ENCODE measurements around the gene DDHD1. TPM values are rescaled to one million over a fixed set of nuclear protein-coding genes. Genes with fewer than 3 reads are reported as not detected.
"Not testable (repeated sequence)": the region's sequence is repeated elsewhere in the genome, so short reads cannot be mapped to it uniquely, and the experiment has no call there.

DDHD1 gene
- total RNA-seq, 1 donor from 2014 or later = 6.3 TPM

DNA sequence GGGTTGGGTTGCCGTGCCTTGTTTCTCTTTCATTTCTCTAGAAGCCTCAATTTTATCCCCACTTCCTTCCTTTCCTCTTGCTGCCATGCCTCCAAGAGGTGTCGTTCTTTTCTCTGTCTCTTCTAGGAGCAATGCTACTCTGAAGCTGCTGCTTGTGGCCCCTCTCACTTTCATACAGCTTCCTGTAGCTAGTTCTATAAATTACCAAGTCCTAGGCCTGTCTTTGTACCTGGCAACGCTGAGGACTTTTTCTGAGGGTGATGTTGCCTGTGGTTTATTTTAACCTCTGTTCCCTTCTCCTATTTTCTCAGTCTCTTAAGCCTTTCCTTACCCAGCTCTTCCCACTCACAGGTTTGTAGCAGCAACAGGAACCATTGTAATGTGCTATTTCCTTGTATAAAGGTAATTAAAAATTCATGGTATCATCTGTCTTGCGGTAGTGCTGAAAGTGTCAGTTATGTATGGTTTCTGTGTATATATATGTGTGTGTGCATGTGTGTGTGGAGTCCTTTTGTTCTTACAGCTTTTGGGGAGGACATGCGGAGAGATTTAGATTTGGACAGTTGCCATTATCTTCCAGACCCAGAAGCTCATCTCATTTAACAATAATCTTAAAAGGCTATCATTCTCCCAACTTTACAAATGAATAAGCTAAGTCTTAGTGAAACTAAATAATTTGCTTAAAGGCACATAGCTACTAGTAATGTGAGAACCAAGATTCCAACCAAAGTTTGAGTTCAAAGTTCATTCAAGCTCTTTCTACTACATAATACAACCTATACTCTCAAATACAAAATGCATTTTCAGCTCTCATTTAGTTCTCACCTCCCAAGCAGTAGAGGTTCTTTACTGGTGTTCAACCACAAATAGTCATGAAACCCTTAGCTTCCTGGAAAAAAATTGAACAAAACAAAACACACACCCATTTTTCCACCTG lies 43.8 kb downstream of the DDHD1 start:
- DNase-seq (ENCODE audit: low read depth in 2 of 2) = no peak

DNA sequence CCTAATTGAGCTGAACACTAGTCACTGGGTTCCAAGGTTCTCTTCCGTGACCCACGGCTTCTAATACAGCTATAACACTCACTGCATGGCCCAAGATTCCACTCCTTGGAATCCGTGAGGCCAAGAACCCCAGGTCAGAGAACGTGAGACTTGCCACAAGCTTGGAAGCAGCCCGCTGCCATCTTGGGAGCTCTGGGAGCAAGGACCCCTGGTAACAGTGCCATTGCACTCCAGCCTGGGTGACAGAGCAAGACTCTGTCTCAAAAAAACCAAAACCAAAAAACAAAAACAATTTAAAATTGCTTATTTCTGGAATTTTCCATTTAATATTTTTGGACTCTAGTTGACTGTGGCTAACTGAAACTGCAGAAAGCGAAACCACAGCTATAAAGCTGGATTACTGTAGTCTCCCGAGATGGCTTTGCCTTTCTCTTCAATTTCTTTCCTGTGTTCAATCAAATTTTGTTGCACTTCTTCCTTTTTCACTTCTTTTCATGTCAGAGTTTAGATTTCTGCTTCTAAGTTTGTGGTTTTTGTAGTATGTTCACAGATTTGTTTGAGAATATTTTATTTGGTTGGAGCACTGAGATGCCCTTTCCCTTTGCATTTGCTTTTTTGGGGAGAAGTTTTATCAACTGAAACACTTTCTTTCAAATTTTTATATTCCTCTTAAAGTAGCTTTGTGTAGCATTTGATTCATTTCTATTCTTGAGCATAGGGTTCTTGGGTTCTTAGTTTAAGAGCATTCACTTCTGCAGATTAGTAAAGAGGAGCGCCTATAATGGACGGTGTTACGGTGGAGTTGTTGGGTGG lies 44.6 kb downstream of the DDHD1 start:
- DNase-seq (ENCODE audit: low read depth in 2 of 2) = no peak

DNA sequence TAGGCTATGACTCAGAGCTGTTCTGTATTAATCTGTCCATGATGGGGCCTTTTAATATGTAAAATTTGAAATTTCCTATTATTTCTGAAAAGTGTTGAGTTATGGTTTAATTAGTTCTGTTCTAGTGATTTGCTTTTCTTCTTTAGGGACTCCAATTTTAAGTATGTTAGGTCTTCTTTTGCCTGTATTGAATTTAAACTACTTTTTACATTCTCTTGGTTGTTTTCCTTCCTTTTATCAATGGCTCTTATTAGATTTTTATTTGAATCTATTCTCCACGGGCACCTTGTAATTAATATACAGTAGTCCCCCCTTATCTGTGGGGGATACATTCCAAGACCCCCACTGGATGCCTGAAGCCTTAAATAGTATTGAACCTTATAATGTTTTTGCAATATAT lies 46.4 kb downstream of the DDHD1 start:
- no peak for DNase-seq (ENCODE audit: low read depth in 2 of 2)

DNA sequence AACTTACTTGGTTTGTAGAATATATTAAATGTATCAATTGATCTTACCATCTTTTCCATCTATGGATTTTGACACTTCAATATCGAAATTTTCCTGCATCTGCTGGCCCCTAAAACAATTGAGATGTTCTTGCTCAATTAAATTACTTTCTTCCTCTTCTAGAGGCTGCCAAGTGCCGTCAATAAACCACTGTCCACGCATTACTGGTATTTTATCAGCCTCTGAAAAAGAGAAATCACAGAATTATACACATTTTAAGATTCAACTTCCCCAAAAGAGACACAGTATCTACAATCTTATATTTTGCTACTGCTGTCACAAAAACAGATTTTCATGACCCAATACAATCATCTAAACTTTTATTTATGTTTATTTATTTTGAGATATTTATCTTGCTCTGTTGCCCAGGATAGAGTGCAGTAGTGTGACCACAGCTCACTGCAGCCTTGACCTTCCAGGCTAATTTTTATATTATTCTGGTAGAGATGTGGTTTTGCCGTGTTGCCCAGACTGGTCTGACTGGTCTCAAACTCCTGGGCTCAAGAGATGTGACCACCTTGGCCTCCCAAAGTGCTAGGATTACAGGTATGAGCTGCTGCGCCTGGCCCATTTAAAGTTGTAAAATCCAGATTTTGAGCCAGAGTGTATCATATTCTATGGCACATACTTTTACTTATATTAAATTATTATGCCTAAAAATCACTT lies 49.3 kb downstream of the DDHD1 start:
- DNase-seq (ENCODE audit: low read depth in 2 of 2) = no peak

DNA sequence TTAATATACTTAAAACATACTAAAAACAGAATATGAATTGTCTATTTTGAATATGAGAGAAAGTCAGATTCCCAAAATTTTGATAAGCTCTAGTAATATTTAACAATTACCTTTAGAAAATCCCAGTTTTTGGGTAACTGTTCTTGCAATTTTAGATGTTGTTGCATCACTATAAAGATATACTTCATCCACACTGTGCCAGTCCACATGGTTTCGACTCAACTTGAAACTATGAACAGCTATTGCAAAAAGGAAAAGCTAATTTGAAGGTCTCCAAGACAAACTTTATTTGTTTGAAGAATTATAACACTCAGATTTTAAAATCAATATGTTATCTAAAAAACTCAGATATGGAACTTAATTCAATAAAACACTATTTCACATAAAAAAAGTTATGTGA lies 59.9 kb downstream of the DDHD1 start:
- DNase-seq (ENCODE audit: low read depth in 2 of 2) = no peak

DNA sequence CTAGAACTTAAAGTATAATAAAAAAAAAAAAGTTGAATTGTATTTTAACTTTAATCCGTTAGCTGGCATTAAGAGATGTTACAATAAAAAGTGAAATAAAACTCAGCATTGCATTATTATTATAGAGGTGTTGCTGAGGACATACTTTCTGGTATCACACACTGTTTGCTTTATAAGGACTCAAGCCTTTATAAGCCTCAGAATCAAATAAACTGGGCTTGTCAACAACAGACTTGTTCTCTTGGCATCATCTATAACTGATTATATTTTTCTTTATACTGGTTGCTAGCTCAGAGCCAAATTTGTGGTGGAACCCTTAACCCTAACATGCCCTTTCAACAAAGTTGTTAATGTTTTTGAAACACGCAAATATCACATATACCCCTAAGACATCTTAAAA lies 62.3 kb downstream of the DDHD1 start:
- no peak for DNase-seq (ENCODE audit: low read depth in 2 of 2)

DNA sequence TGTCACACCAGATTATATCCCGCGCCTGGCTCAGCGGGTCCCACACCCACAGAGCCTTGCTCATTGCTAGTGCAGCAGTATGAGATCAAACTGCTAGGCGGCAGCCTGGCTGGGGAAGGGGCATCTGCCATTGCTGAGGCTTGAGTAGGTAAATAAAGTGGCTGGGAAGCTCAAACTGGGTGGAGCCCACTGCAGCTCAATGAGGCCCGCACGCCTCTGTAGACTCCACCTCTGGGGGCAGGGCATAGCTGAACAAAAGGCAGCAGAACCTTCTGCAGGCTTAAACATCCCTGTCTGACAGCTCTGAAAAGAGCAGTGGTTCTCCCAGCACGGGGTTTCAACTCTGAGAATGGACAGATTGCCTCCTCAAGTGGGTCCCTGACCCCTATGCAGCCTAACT lies 68.2 kb downstream of the DDHD1 start:
- DNase-seq (ENCODE audit: low read depth in 2 of 2) = not testable (repeated sequence)

DNA sequence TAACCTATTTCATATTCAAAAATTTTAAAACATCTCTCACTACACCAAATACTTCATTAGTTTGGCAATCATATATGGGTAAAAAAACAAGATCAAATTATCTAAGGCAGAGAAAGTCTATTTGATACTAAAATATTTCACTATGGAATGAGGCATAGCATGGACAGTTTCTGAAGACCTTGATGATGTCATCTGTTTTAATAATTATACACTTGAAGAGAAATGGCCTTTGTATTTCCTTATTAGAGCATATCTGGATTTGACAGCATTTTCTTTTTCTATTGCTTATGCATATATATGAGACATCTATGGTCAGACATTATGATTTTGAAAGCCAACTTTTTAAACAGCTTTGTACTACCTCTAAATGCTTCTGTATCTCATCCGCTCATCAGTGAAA lies 88.6 kb downstream of the DDHD1 start:
- no peak for DNase-seq (ENCODE audit: low read depth in 2 of 2)

DNA sequence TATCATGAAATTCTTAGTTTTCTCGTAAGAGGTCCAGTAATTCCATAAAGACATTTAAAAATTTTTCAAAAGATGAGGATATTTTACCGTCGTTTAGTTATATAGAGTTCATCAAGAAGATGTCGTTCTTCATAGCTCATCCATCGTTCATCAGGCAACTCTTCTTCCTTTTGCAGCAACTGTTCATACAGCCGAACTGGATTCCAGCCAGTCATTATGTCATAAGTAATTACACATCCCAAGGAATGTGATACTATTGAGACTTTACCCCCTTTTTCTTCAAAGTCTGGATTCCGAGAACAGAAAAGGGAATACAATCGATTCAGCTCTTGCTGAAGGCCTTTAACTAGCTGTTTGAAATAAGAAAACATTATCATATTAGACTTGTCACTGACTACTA lies 90.3 kb downstream of the DDHD1 start:
- peak in 1 of 2 donors; percentile 28 for DNase-seq (ENCODE audit: low read depth in 2 of 2)

DNA sequence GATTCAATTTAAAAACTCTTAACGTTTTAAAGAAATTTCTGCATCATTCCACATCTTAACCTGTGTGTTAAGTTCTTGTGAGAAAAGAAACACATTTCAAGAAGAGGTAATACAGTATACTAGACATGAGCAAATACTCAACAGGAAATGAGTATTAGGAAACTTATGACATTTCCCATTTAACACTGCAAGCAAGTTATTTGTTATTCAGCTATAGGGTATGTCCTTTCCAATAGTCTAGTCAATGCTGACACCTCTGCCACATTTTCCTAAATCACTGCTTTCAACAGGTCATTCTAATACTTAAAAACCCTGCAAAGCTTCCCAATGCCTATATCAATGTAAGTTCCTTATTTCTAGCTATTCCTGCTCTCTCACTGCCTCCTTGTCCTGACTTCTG lies 93.1 kb downstream of the DDHD1 start:
- peak; percentile 7 to 66 for DNase-seq (ENCODE audit: low read depth in 2 of 2)

DNA sequence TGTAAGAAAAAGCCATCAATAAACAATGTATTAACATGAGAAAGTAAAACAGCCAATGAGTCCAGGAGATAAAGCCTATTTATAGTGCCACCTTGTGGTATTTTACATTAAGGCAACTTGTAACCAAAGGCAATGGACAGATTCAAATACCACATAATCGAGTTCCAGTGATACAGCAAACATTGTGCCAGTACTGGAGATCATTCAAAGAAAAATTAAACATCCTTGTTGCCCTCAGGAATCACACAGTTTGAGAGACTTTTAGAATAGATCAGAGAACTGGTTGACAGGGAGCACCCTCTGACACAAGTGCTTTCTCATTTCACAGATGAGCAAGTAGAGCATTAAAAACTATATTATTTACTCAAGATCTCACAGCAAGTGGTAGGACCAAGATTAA lies 98.1 kb downstream of the DDHD1 start:
- peak; percentile 64 to 72 for DNase-seq (ENCODE audit: low read depth in 2 of 2)

DNA sequence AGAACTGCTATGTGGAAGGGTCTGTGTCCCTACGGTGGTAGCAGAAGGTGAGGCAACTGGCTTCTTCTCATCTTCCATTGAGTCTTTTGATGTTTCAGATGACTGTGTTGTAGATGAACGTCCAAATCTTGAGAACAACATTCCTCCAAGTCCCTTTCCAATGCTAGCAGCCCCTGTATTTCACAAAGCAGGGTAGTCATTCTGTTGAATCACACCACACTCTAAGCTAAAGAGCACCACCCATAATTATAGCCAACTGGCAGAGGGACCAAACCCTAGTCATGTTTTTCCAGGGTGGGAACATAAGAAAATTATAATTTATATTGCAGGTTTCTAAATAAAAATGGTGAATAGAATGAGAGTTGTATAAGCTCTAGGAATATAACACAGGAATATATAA lies 98.7 kb downstream of the DDHD1 start:
- DNase-seq (ENCODE audit: low read depth in 2 of 2) = no peak

DNA sequence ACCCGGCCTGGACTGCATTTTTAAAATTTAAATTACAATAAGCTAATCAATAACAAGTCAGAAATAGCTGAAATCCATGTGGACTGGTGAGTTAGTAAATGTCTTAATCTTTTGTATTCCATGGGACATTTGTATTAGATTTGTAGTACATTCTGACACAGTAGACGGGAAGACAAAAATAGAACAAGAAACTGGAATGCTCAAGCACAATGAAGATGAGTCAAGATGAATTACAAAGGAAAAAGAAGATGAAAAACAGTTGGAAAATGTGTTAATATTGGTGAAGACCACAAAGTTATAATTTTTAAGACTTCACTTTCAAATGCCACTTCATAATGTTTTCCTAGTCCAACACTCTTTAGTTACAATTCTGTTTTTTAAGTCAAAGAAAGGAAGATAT lies 104.5 kb downstream of the DDHD1 start:
- DNase-seq (ENCODE audit: low read depth in 2 of 2) = no peak

DNA sequence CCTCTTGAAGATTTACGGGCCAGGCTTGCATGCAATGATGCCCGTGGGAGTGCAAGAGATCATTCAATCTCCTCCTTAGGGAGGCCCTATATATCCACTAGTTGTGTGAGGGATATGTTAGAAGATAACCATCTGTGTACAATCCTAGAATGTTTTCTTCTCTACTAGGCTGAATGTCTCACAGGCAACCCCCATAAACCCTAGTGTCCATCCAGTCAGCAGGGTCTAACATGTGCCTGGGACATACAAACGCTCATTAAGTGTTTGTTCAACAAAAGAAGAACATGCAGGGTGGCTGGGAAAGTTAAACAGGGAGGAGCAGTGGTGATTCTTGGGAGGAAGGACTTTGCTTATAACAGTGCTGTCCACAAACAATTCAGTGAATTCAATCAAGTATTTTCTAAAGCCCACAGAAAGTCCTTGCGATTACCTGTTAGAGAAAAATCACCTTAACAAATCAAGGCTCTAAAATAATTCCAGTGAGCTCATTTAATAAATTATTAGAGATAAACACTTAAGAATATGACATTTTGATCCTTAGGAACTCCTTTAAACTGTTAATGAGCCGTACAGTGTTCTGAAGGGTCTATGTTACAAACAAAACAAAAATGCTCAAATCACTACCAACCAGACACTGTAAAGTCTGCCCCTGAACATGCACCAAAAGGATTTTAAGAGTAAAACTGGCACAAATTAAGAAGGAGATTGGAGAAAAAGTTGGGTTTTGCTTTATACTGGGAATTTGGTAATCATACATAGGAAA lies 105.6 kb downstream of the DDHD1 start:
- no peak for DNase-seq (ENCODE audit: low read depth in 2 of 2)

DNA sequence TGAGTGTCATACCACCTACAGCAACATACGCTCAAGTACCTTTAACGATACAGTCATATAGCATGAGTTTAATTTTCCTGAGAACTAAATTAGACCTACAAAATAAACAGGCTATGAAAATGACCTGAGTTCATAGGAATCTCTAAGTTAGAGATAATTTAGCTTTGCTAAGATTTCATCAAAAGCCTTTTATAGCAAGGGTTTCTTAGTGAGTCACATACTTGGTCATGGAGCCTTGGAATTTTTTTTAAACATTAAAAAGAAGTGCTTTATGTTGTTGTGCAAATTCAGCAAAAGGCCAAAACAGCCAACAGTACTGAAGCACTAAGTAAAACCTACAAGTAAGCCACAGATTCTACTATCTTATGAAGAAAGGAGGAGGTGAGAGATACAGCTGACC lies 108.6 kb downstream of the DDHD1 start:
- no peak for DNase-seq (ENCODE audit: low read depth in 2 of 2)

DNA sequence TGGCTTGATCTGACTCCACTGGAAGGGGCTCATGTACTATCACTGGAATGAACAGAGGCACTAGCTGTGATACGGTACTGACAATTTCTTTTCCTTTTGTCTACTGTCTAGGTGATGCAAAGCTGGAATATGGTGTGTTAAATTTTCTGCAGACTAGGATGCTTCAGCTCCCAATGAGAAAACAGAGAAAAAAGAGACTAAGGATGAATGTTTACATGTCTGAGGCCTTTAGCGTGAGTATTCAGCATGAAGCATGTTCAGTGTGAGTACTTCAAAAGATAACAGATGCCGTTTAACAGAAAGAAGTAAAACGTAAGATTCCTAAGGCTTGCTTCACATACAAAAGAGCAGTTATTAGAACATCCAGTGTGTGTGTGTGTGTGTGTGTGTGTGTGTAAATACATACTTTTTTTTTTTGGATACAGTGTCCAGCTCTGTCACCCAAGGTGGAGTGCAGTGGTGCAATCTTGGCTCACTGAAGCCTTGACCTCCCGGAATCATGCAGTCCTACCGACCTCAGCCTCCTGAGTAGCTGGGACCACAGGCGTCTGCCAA lies 110.0 kb downstream of the DDHD1 start:
- DNase-seq (ENCODE audit: low read depth in 2 of 2) = peak in 1 of 2 donors; percentile 16

DNA sequence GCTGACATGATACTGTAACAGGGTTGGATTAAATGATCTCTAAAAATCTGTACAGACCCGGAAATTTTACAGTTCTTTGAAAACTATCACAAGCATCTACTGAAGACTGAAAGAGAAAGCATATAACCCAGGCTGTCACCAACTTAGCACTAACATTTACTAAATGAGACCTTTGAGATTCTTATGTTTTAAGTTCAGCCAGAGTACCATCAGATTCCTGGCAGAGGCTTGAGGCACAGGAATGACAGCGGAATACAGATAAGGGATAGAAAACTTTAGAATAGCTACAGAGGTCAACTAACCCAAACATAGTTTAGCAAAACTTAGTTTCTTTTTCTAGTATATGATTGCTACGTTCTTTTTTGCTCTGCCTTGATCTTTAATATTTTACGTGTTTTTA lies 110.6 kb downstream of the DDHD1 start:
- peak; percentile 58 to 75 for DNase-seq (ENCODE audit: low read depth in 2 of 2)

DNA sequence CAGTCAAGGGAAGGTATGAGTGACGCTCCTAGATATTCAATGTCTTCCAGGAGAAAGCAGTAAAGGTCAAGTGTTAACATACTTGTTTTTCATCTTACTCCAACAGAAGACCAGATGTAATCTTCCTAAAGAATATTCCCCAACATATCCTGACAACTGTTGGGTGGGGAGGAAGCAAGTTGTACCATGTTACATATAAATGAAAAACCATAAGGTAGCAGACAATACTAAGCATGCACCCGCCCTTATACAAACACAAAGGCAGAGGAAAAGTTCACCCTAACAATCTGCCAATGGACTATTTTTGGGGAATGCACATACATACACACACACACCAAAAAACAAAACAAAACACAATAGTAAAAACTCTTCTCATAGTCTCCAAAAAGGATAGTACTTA lies 112.1 kb downstream of the DDHD1 start:
- no peak for DNase-seq (ENCODE audit: low read depth in 2 of 2)

DNA sequence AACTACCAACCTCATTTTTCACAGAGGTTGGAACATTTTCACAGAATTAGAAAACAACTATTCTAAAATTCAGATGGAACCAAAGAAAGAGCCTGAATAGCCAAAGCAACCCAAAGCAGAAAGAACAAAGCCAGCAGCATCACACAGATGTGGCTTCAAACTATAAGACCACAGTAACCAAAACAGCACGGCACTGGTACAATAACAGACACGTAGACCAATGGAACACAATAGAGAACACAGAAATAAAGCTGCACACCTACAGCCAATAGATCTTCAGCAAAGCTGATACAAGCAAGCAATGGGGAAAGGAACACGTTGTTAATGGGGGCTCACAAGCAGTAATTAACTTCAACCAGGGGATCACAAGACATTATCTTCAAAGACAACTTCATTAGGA lies 114.5 kb downstream of the DDHD1 start:
- DNase-seq (ENCODE audit: low read depth in 2 of 2) = no peak

DNA sequence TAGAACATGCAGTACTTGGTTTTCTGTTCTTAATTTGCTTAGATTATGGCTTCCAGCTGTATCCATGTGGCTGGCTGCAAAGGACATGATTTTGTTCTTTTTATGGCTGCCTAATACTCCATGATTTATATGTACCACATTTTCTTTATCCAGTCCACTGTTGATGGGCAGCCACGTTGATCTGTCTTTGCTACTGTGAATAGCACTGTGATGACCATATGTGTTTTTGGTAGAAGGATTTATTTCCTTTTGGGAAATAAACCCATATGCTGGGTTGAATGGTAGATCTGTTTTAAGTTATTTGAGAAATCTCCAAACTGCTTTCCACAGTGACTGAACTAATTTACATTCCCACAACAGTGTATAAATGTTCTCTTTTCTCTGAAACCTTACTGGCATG lies 116.1 kb downstream of the DDHD1 start:
- no peak for DNase-seq (ENCODE audit: low read depth in 2 of 2)
